ENCODE measurements around the gene GABRG3.

- TF ChIP-seq POLR2A (IDR thresholded peaks at IDR 0.05; ENCODE audit: low read depth): no peak
- no peak for TF ChIP-seq POLR2AphosphoS5 (IDR thresholded peaks at IDR 0.05)
- TF ChIP-seq CTCF (IDR thresholded peaks at IDR 0.05): no peak
Observed at GRCh38 chr15:27574541-27575054, 603.6 kb downstream of the GABRG3 start.
